Measurements from ENCODE around the gene ACE.

GRCh38 chr17:63474174-63474573 lies 2.7 kb upstream of the ACE start:
- TF ChIP-seq CTCF (IDR thresholded peaks at IDR 0.05) = no peak
- TF ChIP-seq POLR2A (IDR thresholded peaks at IDR 0.05) = no peak
- no peak for TF ChIP-seq POLR2AphosphoS5 (IDR thresholded peaks at IDR 0.05)

Measured in breast epithelium (tissue), 3 donors.